Effector memory CD8-positive, alpha-beta T cell (primary cell): Measurements from ENCODE around the gene NLK.

Experiments used
- ATAC-seq: fragments of 150-1000 bp; cut with Tn5 transposase; replicated peaks from 2 replicates; pipeline ENCODE4 v1.10.0; 2021; ENCODE audit warnings: mild to moderate bottlenecking, moderate library complexity
- DNase-seq, 3 experiments: peaks; one replicate each; pipeline ENCODE4 v3.0.0; 2021
- H3K27ac Mint-ChIP-seq, 2 donors: one replicate each; pipeline ENCODE4 v1.8.0; 2022; ENCODE audit warnings: mild to moderate bottlenecking in 2 of 2, mixed read lengths in 2 of 2, moderate library complexity in 2 of 2
- H3K27me3 Mint-ChIP-seq, 2 donors: one replicate each; pipeline ENCODE4 v1.8.0; 2022; ENCODE audit warnings: mixed read lengths in 2 of 2
- H3K36me3 Mint-ChIP-seq: one replicate; pipeline ENCODE4 v1.8.0; 2022; ENCODE audit warnings: mild to moderate bottlenecking, moderate library complexity, mixed read lengths; ENCODE audit not compliant: insufficient read depth
- H3K4me1 Mint-ChIP-seq, 2 donors: one replicate each; pipeline ENCODE4 v1.8.0; 2022; ENCODE audit warnings: low read depth in 2 of 2, mixed read lengths in 2 of 2
- H3K4me3 Mint-ChIP-seq, 2 donors: one replicate each; pipeline ENCODE4 v1.8.0; 2022; ENCODE audit warnings: mild to moderate bottlenecking in 2 of 2, mixed read lengths in 2 of 2, moderate library complexity in 2 of 2
- H3K9me3 Mint-ChIP-seq, 2 donors: one replicate each; pipeline ENCODE4 v1.8.0; 2022; ENCODE audit warnings: mixed read lengths in 2 of 2

Gene NLK

DNA sequence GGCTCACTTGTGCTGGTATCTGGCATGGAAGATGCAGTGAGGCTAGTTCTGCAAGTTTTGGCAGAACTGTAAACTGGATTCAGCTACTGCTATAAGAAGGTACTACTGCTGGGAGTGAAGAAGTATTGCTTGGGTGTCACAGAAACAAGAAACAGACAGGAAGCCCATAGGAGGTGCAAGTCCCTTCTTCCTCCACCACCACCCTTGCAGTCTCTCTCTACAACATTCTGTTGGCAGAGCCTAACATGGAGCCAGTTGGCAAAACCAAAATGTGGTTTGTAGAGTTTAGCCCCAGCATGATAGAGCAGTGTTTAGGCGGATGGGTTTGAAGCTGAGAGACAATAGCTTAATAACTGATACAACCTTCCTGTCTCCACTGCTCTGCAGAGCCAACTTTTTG is 72.6 kb downstream of the NLK start:
- H3K4me3 Mint-ChIP-seq, result no peak overlapping the region
- peaks cover 2% of the 10 kb centered on the region for H3K36me3 Mint-ChIP-seq
- H3K27ac Mint-ChIP-seq, result no peak overlapping the region
- H3K4me1 Mint-ChIP-seq, result peaks cover 7 to 22% of the 10 kb centered on the region in 2 donors
- DNase-seq, result no peak
- no peak for ATAC-seq
- H3K27me3 Mint-ChIP-seq, result no peaks in the 10 kb centered on the region
- no peaks in the 10 kb centered on the region for H3K9me3 Mint-ChIP-seq

DNA sequence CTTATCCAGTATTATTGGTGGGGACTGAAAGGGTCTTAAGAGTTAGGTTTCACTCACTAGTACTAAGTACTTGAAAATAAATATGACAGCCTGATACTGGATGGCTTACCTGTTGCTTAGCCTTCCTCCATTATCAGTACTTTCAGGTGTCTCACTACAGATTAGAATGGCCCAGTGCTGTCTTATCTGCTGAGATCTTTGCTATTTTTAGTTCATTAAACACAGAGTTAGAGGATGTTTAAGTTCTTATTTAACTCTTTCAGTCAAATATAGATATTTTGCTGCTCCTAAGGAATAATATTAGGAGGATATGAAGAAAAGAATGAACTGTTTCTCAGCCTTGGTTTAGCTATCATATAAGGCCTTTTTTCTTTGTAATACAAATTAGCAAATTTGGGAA is 74.8 kb downstream of the NLK start:
- no peaks in the 10 kb centered on the region for H3K27me3 Mint-ChIP-seq
- H3K36me3 Mint-ChIP-seq, result peaks cover 2% of the 10 kb centered on the region
- no peak for ATAC-seq
- peaks cover 7 to 18% of the 10 kb centered on the region in 2 donors for H3K4me1 Mint-ChIP-seq
- H3K27ac Mint-ChIP-seq, result no peak overlapping the region
- H3K4me3 Mint-ChIP-seq, result no peak overlapping the region
- H3K9me3 Mint-ChIP-seq, result no peaks in the 10 kb centered on the region
- DNase-seq, result no peak

DNA sequence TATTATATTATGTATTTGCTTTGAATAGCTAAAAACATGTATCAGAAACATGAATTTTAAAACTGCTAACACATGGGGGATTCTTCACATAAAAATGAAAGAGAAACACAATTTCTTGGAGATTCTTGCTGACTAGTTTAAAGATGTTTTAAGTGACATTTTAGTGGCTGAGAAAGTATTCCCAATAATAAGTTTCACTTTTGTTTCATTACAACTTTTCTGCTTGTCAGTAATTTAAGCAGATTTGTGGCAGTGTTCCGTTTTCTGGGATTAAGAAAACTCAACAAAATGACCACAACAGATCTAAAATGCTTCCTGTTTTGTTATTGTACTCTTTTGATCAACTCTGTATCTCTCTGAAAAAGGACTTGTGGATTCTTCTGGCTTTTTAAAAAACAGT is 75.9 kb downstream of the NLK start:
- H3K4me3 Mint-ChIP-seq, result peak overlapping the region; percentile 10 to 61
- H3K27me3 Mint-ChIP-seq, result no peaks in the 10 kb centered on the region
- no peak for DNase-seq
- peaks cover 3% of the 10 kb centered on the region for H3K36me3 Mint-ChIP-seq
- peaks cover 7 to 18% of the 10 kb centered on the region in 2 donors for H3K4me1 Mint-ChIP-seq
- no peaks in the 10 kb centered on the region for H3K9me3 Mint-ChIP-seq
- H3K27ac Mint-ChIP-seq, result peak overlapping the region; percentile 71 to 90
- no peak for ATAC-seq

DNA sequence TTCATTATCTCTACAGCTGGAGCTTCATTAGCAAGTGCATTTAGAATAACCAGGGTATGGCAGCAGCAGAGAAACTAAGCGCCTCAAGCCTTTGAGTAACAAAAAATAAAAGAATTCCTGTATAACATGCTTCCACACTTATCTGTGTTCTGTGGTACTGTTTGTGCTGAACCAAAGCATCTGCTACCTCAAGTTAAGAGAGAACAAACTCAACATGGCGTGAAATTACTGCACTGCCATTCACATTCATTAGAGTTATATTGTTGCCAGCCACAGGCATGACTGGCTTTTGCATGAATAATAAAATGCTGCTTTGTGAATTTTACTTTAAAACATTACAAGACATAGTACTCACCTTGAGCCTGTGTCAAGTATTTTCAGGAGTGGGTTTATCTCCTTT is 76.6 kb downstream of the NLK start:
- ATAC-seq (no peak), DNase-seq (no peak)
- no peaks in the 10 kb centered on the region for H3K9me3 Mint-ChIP-seq
- H3K27ac Mint-ChIP-seq, result peak overlapping the region; percentile 71 to 90
- H3K27me3 Mint-ChIP-seq, result no peaks in the 10 kb centered on the region
- H3K4me3 Mint-ChIP-seq, result no peak overlapping the region
- H3K4me1 Mint-ChIP-seq, result peaks cover 7 to 13% of the 10 kb centered on the region in 2 donors
- peaks cover 4% of the 10 kb centered on the region for H3K36me3 Mint-ChIP-seq

DNA sequence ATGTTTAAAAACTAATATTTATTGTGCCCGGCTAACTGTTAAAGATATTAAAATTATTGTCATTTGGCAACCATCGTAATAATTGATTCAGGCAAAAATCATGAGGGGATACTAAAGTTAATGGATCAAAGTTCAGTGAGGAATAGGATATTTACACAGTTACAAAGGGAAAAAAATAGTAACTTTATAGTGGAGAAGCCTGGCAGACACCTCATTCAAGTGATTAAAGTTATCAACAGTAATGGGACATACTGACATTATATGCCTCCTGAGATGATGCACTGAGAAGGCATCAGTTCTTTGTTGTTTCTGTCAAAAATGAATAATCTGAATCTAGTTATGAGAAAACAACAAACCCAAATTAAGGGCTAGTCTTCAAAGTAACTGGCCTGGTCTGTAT is 77.1 kb downstream of the NLK start:
- H3K9me3 Mint-ChIP-seq, result no peaks in the 10 kb centered on the region
- H3K4me3 Mint-ChIP-seq, result no peak overlapping the region
- H3K4me1 Mint-ChIP-seq, result peaks cover 7 to 10% of the 10 kb centered on the region in 2 donors
- H3K36me3 Mint-ChIP-seq, result peaks cover 9% of the 10 kb centered on the region
- no peak overlapping the region for H3K27ac Mint-ChIP-seq
- ATAC-seq (no peak), DNase-seq (no peak)
- no peaks in the 10 kb centered on the region for H3K27me3 Mint-ChIP-seq

DNA sequence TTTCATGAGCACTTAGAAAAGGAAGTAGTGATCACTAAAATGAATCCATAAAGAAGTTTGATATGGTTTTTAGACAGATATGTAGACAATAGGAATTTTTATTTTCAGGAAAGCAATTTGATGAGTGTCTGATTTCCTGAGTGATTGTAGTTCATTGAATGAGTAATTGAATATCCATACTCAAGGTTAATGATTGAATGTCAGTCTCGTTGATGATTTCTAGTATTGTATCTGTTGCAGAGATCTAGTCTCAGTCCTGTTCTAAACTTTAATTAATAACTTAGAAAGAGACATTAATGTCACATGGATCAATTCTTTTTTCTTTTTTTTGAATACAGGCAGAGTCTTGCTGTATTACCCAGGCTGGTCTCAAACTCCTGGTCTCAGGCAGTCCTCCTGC is 78.3 kb downstream of the NLK start:
- no peak for DNase-seq
- no peaks in the 10 kb centered on the region for H3K27me3 Mint-ChIP-seq
- H3K4me1 Mint-ChIP-seq, result peaks cover 5 to 7% of the 10 kb centered on the region in 2 donors
- peaks cover 13% of the 10 kb centered on the region for H3K36me3 Mint-ChIP-seq
- no peaks in the 10 kb centered on the region for H3K9me3 Mint-ChIP-seq
- H3K4me3 Mint-ChIP-seq, result no peak overlapping the region
- no peak overlapping the region for H3K27ac Mint-ChIP-seq
- no peak for ATAC-seq

DNA sequence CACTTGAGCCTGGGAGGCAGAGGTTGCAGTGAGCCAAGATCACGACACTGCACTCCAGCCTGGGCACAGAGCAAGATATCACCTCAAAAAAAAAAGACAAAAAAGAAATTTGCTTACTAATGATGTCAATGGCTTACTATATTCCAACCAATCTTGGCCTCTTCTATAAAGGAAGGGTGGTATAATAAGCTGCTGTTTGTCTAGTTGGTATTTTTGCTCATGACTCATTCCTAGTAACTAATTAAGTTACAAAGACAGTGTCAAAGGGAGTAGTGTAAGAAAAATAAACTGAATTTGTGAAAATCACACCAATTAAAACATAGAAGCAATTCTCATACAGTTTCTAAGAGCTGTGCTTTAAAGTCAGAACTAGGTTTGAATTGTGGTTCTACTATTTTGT is 82.5 kb downstream of the NLK start:
- peaks cover 16% of the 10 kb centered on the region for H3K36me3 Mint-ChIP-seq
- no peaks in the 10 kb centered on the region for H3K27me3 Mint-ChIP-seq
- H3K9me3 Mint-ChIP-seq, result no peaks in the 10 kb centered on the region
- H3K4me3 Mint-ChIP-seq, result no peak overlapping the region
- DNase-seq (no peak), ATAC-seq (no peak)
- H3K4me1 Mint-ChIP-seq, result no peaks in the 10 kb centered on the region
- H3K27ac Mint-ChIP-seq, result no peak overlapping the region

DNA sequence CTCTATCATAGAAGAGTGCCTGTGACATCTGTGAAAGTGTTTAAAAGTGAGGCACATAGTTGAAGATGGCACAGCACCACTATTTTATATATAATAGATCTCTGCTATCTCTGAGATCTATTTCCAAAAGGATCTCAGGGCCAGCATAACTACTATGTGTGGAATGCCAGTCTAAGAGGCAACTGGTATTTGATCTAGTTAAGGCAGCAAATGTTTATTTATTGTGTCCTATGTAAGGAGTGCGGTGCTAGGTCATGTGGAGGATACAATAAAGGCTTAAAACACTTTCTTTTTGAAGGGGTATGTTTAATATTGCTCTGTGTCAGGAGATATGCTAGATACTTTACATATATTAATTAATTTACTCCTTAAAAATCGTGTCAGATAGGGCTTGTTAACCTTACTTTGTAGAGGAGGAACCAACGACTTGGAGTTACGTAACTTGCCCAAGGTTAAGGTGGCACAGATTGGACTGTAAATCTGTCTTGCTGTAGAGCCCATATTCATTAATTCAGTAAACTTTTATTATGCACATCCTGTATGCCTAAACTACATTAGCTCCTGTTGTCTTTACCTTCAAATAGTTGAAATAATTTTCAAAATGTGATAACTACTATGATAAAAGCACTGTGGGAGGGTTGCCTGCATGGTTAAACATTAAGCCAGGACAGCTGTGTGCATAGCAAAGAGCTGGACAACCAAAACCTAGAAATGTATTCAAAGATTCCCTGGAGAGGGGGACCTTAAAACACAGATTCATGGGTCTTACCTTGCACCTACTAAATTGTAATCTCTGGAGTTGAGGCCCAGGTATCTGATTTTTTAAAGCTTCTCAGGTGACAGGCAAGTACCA is 83.3 kb downstream of the NLK start:
- no peak for DNase-seq
- Mint-ChIP-seq H3K4me3 (no peak overlapping the region), H3K4me1 (no peaks in the 10 kb centered on the region), H3K36me3 (peaks cover 16% of the 10 kb centered on the region), H3K9me3 (no peaks in the 10 kb centered on the region), H3K27me3 (no peaks in the 10 kb centered on the region), H3K27ac (no peak overlapping the region)
- no peak for ATAC-seq

DNA sequence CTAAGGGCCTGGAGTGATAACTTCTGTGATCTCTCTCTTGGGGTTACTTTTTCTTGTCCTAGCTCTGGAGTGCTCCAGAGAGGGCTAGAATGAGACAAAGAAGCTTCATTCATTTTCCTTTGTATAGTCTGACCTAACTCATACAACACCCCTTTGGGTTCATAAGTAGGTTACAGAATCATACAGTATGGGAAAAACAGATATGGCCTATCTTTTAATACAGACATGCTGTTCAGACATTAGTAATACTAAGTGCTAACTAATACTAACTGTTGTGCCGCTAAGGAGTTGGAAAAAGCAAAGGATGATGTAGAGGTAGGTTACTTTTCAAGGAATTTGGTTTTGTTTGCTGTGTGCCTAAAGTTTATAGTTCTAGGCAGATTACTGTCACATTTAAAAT is 84.7 kb downstream of the NLK start:
- Mint-ChIP-seq H3K27me3 (no peaks in the 10 kb centered on the region), H3K4me3 (no peak overlapping the region), H3K36me3 (peaks cover 15% of the 10 kb centered on the region), H3K4me1 (no peaks in the 10 kb centered on the region), H3K27ac (peak overlapping the region in 1 of 2 donors; percentile 85), H3K9me3 (no peaks in the 10 kb centered on the region)
- ATAC-seq (no peak), DNase-seq (no peak)

DNA sequence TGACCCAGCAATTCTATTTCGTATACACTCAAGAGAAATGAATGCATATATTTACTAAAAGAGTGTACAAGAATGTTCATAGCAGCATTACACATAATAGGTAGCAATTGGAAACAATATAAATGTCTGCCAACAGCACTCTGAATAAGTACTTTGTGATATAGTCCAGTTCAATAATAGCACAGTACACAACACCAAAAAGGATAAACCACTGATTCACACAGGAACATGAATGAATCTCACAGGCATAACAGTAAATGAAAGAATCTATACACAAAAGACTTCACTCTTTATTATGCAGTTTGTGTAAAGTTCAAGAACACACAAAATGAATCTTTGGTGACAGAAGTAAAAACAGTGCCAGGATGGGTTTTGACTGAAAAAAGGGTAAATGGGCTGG is 86.3 kb downstream of the NLK start:
- no peaks in the 10 kb centered on the region for H3K27me3 Mint-ChIP-seq
- no peak overlapping the region for H3K27ac Mint-ChIP-seq
- no peaks in the 10 kb centered on the region for H3K4me1 Mint-ChIP-seq

DNA sequence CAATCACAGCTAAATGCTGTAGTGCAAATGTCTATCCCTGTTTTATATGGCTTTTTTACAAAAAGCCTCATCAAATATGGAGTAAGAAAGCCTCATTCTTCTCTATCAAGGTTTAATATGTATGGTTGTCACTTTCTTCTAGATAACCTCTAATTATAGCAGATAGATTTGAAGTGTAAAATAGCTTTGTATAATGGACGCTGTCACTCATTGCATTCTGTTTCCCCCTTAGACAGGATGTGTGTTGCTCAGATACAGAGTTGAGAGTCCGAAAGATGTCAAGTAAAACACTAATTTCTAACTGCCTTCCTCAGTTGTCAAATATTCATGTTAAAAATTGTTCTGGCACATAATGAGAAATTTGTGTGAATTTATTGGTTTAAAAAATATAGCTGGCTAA is 88.0 kb downstream of the NLK start:
- H3K4me3 Mint-ChIP-seq, result no peak overlapping the region
- H3K4me1 Mint-ChIP-seq, result no peaks in the 10 kb centered on the region
- peaks cover 4% of the 10 kb centered on the region for H3K36me3 Mint-ChIP-seq
- no peaks in the 10 kb centered on the region for H3K9me3 Mint-ChIP-seq
- no peaks in the 10 kb centered on the region for H3K27me3 Mint-ChIP-seq
- no peak for DNase-seq
- H3K27ac Mint-ChIP-seq, result no peak overlapping the region
- ATAC-seq, result no peak

More for the DNA sequence above, 86.3 kb downstream of the NLK start:
- ATAC-seq, result no peak
- Mint-ChIP-seq H3K9me3 (no peaks in the 10 kb centered on the region), H3K4me3 (no peak overlapping the region), H3K36me3 (peaks cover 13% of the 10 kb centered on the region)
- DNase-seq, result no peak

DNA sequence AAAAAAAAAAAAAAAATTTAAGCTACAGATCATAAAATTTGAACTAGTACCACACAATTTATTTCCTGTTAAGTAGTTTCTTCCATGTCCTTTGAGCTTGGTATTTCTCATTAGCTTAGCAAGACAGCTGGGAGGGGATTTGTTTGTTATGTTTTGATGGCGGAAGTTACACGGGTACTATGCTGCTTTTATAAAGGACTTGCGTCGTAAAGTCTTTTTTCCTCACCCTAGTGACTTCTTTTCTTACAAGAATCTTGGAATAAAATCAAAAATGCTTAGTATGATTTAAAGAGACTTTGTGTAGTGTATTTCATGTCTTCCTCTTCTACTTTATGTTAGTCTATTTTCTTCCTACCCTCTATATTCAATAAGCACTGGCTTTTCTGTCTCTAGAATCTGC is 89.1 kb downstream of the NLK start:
- Mint-ChIP-seq H3K36me3 (peaks cover 4% of the 10 kb centered on the region), H3K27ac (no peak overlapping the region), H3K9me3 (no peaks in the 10 kb centered on the region), H3K4me1 (no peaks in the 10 kb centered on the region), H3K27me3 (no peaks in the 10 kb centered on the region), H3K4me3 (no peak overlapping the region)
- DNase-seq (no peak), ATAC-seq (no peak)

DNA sequence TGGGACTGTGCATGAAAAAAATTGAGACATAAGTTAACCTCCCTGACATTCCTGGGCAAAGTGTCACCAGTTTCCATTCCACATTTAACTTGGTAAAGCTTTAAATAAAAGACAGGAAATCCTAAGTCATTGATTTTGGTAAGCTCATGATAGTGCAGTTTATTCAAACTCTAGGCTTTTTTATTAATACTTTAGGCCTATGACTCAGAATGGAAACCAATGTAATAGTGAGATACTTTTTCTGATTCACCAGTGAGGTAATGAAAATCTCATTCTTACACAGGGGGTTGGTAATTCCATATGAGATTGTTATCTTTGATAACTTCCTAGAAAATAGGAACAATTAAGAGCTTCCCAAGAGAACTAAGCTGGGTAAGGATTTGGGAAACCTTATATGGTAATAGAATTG is 91.1 kb downstream of the NLK start:
- Mint-ChIP-seq H3K27me3 (no peaks in the 10 kb centered on the region), H3K27ac (peak overlapping the region in 1 of 2 donors; percentile 5), H3K9me3 (no peaks in the 10 kb centered on the region), H3K36me3 (no peaks in the 10 kb centered on the region), H3K4me1 (no peaks in the 10 kb centered on the region), H3K4me3 (no peak overlapping the region)
- no peak for DNase-seq
- ATAC-seq, result no peak

DNA sequence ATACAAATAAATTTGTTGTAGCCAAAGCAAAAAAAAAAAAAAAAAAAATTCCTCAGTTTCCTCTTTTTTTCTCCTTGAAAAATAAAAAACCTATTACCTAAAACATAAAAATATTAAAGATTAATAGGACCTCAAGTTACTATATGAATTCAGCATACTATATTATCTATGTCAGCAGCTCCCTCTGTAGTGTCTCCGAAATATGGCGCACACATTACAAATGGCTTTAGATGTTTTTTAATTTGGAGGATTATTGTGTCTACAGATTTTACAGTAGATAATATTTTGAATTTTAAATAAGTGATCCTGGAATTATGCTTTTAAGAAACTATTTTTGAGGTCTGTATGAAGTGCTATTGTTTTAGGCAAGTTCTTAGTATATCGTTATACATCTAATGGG is 94.4 kb downstream of the NLK start:
- ATAC-seq, result no peak
- DNase-seq, result no peak
- Mint-ChIP-seq H3K4me3 (no peak overlapping the region), H3K36me3 (no peaks in the 10 kb centered on the region), H3K27ac (no peak overlapping the region), H3K9me3 (no peaks in the 10 kb centered on the region), H3K4me1 (no peaks in the 10 kb centered on the region), H3K27me3 (no peaks in the 10 kb centered on the region)
